Muscle layer of colon (tissue), 2 donors: ENCODE data around the gene PRKAR2A.

Experiments
- H3K27ac ChIP-seq: one replicate; pipeline ENCODE4 v1.7.0; 2013; ENCODE audit warnings: low read depth, mild to moderate bottlenecking, low read length, moderate library complexity
- H3K27me3 ChIP-seq, 2 donors: one replicate each; pipeline ENCODE4 v1.7.0; 2013; ENCODE audit warnings: low read length in 2 of 2, mild to moderate bottlenecking in 2 of 2; ENCODE audit not compliant: insufficient read depth in 2 of 2, control insufficient read depth in 1 of 2
- H3K36me3 ChIP-seq: one replicate; pipeline ENCODE4 v1.7.0; 2013; ENCODE audit warnings: mild to moderate bottlenecking, low read length; ENCODE audit not compliant: insufficient read depth
- H3K4me1 ChIP-seq: one replicate; pipeline ENCODE4 v1.7.0; 2013; ENCODE audit warnings: mild to moderate bottlenecking, low read length; ENCODE audit not compliant: insufficient read depth
- H3K4me3 ChIP-seq, 2 donors: one replicate each; pipeline ENCODE4 v1.7.0; 2013; ENCODE audit warnings: low read length in 2 of 2, low read depth in 1 of 2, mild to moderate bottlenecking in 1 of 2, moderate library complexity in 1 of 2
- H3K9ac ChIP-seq: one replicate; pipeline ENCODE4 v1.7.0; 2013; ENCODE audit warnings: low read length
- H3K9me3 ChIP-seq: one replicate; pipeline ENCODE4 v1.7.0; 2013; ENCODE audit warnings: mild to moderate bottlenecking, low read length
- donor health status: abdominal sarcoma.
- donor health status: Adenocarcinoma of cecum.

The PRKAR2A gene

DNA sequence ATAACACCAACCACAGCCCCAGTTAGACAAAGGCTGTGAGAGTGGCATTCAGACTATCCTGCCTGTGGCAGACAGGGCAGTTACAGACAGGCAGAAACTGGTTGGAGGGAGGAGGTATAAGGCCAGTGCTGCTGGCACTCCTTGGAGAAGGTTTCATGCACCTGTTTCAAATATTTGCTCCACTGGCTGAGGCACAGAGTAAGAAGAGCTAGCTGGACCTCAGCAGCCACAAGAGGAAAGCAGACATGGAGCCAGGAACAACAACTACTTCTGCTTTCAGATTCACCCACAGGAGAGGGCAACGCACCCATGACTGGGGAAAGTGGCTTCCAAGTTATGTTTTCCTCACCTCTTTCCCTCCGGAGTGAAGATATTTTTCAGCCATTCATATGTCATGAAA lies 11.5 kb upstream of the PRKAR2A start:
- Histone ChIP-seq H3K4me1 (no peaks in the 10 kb centered on the region), H3K36me3 (peaks cover 30% of the 10 kb centered on the region), H3K4me3 (no peak overlapping the region), H3K27ac (no peak overlapping the region), H3K9me3 (no peaks in the 10 kb centered on the region), H3K27me3 (no peaks in the 10 kb centered on the region), H3K9ac (no peak overlapping the region)

DNA sequence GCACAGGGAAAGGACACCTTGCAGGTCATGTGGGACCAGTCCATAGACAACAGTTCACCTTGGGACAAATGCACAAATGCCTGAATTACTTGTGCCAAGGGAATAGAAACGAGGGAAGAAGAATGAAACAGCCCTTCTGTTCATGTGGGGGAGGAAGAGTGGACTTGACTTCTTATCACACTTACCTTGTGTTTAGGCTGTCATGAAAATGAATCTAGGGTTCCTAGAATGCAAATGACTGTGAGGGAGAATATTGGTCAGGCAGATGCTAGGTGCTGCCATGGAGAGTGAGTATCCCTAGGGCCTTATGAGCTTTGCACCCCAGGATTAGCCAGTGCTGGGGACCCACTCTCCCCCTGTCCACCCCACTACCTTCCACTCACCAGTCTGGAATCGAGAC lies 11.0 kb upstream of the PRKAR2A start:
- Histone ChIP-seq H3K27ac (no peak overlapping the region), H3K36me3 (peaks cover 30% of the 10 kb centered on the region), H3K4me3 (no peak overlapping the region), H3K9ac (no peak overlapping the region), H3K9me3 (no peaks in the 10 kb centered on the region), H3K4me1 (no peaks in the 10 kb centered on the region), H3K27me3 (no peaks in the 10 kb centered on the region)

DNA sequence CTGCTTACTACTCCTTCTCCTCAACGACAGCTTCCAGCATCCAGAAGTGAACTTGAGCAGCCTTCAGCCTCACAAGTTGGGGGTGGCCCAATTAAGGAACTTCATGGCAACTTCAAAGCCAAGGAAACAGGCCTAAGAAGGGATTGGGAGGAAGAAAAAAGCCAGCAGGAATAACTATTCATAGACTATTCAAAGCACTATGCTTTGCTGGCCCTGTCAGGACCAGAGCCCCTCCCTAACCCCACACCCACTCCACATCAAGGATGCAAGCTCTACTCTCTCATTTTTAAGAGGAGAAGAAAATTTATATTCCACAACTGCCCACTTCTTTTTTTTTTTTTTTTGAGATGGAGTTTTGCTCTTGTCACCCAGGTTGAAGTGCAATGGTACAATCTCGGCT lies 10.0 kb upstream of the PRKAR2A start:
- Histone ChIP-seq H3K4me1 (no peaks in the 10 kb centered on the region), H3K4me3 (no peak overlapping the region), H3K27ac (no peak overlapping the region), H3K9me3 (no peaks in the 10 kb centered on the region), H3K27me3 (no peaks in the 10 kb centered on the region), H3K36me3 (peaks cover 30% of the 10 kb centered on the region), H3K9ac (no peak overlapping the region)

DNA sequence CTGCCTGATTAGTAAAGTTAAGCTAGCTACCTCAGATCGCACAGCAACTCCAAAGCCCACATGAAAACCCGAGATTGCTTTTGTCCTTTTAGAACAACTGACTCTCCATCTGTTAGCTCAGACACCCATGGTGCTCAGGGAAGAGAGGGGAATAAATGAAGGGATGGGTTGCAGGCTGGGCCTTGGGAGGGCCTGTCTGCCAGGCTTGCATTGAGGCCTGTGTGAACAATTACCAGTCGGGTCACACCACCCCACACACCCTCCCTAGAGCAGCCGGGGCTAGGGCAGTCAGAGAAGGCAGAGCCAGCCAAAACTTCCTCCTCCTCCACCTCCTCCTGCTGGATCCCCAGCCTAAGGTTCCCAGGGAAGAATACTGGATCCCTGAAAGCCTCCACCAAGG lies 8.8 kb upstream of the PRKAR2A start:
- Histone ChIP-seq H3K36me3 (peaks cover 25% of the 10 kb centered on the region), H3K27me3 (no peaks in the 10 kb centered on the region), H3K9ac (no peak overlapping the region), H3K4me1 (no peaks in the 10 kb centered on the region), H3K4me3 (no peak overlapping the region), H3K27ac (no peak overlapping the region), H3K9me3 (no peaks in the 10 kb centered on the region)

DNA sequence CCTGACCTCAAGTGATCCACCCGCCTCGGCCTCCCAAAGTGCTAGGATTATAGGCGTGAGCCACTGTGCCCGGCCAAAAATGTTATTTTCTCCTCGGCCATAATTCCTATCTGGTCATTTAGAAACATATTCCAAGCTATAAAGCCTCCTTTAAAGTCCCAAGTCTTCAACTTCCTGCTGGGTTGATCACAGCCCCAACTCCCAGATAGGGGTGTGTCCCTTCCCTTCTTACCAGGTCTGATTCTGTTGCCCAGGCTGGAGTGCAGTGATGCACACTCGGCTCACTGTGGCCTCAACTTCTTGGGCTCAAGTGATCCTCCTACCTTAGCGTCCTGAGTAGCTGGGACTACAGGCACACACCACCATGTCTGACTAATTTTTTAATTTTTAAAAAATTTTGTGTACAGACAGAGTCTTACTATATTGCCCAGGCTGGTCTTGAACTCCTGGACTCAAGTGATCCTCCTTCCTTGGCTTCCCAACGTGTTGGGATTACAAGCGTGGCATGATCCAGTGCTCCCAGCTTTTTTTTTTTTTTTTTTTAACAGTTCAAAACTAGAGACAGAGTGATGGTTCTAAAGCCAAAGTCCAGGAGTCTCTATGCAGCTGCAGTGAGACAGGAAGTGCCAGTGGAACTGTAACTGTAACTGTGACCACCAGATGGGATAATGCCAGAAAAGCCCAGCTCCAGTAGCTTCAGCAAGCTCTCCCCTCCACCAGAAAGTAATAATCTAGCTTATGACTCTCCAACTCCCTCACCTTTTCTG lies 8.2 kb upstream of the PRKAR2A start:
- Histone ChIP-seq H3K9me3 (no peaks in the 10 kb centered on the region), H3K4me1 (no peaks in the 10 kb centered on the region), H3K9ac (no peak overlapping the region), H3K27ac (no peak overlapping the region), H3K36me3 (peaks cover 25% of the 10 kb centered on the region), H3K4me3 (no peak overlapping the region), H3K27me3 (no peaks in the 10 kb centered on the region)

DNA sequence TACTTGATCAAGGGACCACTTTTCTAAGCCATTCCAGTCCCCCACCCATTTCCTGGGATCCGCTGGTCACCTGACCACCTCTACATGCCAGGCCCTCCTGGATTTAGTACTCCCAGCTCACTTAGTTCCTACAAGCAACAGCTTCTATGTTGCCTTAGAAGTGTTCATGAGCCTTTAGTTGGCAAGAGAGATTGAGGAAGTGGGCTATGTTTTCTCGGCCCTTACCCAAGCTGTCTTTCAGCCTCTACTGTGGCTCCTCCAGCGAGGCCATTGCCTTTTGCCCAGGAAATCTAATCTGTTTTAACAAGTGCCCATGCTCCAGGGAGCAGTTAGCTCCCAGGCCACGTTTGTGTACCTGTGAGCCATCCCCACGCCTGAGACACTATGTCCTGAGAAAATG lies 4.5 kb upstream of the PRKAR2A start:
- Histone ChIP-seq H3K27me3 (no peaks in the 10 kb centered on the region), H3K4me3 (no peak overlapping the region), H3K36me3 (peaks cover 8% of the 10 kb centered on the region), H3K9ac (no peak overlapping the region), H3K9me3 (no peaks in the 10 kb centered on the region), H3K4me1 (peaks cover 9% of the 10 kb centered on the region), H3K27ac (no peak overlapping the region)

DNA sequence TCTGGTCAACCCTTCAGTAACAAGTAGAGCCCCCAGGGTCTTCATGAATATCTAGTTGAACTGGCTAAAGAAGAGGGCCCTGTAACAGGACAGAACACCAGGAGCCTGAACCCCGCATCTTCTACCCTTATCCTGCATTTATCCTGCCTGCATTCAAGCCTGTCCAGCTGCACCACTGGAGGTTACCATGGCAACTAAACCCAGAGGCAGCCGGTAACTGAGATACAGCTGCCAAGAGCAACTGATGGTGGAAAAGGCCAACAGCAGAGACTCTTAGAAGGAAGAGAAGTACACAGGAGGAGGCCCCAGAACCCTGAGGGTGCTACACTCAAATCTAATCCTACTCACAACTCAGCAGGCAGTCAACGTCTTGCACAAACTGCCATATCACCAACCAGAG lies 3.7 kb upstream of the PRKAR2A start:
- Histone ChIP-seq H3K9ac (no peak overlapping the region), H3K27ac (no peak overlapping the region), H3K36me3 (peaks cover 4% of the 10 kb centered on the region), H3K4me3 (no peak overlapping the region), H3K4me1 (peaks cover 13% of the 10 kb centered on the region), H3K9me3 (no peaks in the 10 kb centered on the region), H3K27me3 (no peaks in the 10 kb centered on the region)

DNA sequence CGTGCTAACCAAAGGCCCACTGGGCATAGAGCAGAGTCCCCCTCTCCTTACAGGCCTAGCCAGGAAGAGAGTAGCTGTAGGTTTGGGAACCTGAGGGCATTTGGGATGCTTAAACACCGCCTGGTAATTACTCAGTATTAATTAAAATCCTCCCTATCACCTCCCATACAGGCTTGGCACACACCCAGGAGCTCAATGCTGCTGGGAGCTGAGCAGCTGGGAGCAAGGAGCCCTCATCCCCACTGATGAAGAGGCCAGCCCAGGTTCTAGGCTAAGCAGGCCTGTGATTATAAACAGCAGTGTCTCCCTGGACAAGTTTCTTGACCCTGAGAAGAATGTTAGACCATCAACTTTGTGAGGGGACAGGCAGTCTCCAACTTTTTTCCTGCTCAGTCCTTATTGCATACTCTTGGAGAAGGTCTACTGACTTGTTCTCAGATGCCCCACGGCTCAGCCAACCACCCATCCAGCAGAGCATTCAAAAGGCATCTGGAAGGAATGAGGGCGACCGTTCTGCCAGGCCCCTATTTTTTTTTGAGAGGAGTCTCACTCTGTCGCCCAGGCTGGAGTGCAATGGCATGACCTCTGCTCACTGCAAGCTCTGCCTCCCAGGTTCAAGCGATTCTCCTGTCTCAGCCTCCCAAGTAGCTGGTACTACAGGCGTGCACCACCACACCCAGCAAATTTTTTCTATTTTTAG lies 1.3 kb upstream of the PRKAR2A start:
- H3K4me3 ChIP-seq: no peak overlapping the region
- H3K36me3 ChIP-seq: no peaks in the 10 kb centered on the region
- H3K27me3 ChIP-seq: no peaks in the 10 kb centered on the region
- H3K9me3 ChIP-seq: no peaks in the 10 kb centered on the region
- peaks cover 26% of the 10 kb centered on the region for H3K4me1 ChIP-seq
- H3K27ac ChIP-seq: no peak overlapping the region
- H3K9ac ChIP-seq: no peak overlapping the region

DNA sequence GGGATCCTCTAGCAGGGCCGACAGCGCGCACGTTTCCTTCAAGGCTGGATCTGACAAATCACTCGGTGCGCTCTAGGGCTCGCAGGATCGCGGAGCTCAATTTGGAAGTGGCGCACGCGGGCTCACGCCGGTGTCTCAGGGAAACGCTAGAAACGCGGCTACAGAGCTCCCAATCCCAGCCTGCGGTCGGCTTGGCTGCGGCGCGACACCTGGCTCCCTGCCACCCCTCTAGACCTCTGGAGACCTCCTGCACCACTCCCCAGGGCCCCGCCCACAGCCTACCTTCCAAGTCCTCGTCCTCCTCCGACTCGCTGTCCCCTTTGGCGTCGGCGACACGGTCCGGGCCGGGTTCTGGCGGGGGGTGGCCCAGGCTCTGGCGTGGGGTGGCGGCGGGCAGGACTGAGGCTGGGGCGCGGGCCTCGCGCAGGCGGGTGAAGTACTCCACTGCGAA lies 596 bp downstream of the PRKAR2A start:
- no peaks in the 10 kb centered on the region for H3K27me3 ChIP-seq
- peak overlapping the region; percentile 66 to 74 for H3K4me3 ChIP-seq
- H3K36me3 ChIP-seq: no peaks in the 10 kb centered on the region
- peak overlapping the region; percentile 61 for H3K9ac ChIP-seq
- peaks cover 26% of the 10 kb centered on the region for H3K4me1 ChIP-seq
- H3K9me3 ChIP-seq: no peaks in the 10 kb centered on the region
- peak overlapping the region; percentile 93 for H3K27ac ChIP-seq

DNA sequence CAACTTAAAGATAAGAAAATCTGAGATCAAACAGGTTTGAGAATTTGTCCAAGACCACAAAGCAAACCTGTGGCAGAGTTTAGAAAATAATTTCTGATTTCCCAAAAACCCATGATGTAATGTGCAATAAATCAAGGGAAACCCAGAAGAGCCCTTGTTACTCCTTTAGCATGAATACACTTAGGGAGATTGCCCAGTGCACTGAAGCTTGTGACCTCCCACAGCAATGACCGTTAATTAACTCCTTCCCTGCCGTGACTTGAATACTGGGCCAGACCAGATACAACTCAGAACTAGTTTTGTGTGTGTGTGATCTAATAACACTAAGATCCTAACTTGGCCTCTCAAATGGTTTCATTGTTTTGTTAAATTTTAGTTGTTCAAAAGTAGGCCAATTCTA lies 2.5 kb downstream of the PRKAR2A start:
- Histone ChIP-seq H3K4me1 (peaks cover 26% of the 10 kb centered on the region), H3K27me3 (no peaks in the 10 kb centered on the region), H3K9me3 (no peaks in the 10 kb centered on the region), H3K27ac (no peak overlapping the region), H3K9ac (no peak overlapping the region), H3K36me3 (no peaks in the 10 kb centered on the region), H3K4me3 (peak overlapping the region in 1 of 2 donors; percentile 20)

DNA sequence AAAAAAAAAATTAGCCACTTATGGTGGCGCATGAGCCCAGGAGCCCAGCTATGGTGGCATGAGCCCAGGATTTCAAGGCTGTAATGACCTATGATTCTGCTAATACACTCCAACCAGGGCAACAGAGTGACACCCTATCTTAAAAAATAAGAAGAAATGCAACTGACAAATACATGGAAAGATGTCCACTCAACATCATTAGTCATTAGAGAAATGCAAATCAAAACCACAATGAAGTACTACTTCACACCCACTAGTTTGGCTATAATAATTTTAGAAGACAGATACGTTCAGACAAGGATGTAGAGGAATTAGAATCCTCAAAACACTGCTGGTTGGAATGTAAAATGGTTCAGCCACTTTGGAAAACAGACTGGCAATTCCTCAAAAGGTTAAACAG lies 10.5 kb downstream of the PRKAR2A start:
- no peaks in the 10 kb centered on the region for H3K9me3 ChIP-seq
- peaks cover 3% of the 10 kb centered on the region for H3K4me1 ChIP-seq
- no peaks in the 10 kb centered on the region for H3K36me3 ChIP-seq
- H3K9ac ChIP-seq: no peak overlapping the region
- no peak overlapping the region for H3K4me3 ChIP-seq
- H3K27ac ChIP-seq: no peak overlapping the region
- no peaks in the 10 kb centered on the region for H3K27me3 ChIP-seq
